ENCODE results near the gene VASP.

The VASP gene

GRCh38 chr19:45499196-45500180, 7.8 kb upstream of the VASP start:
- peak; percentile 45 for ATAC-seq
- TF ChIP-seq, protein P1, sequence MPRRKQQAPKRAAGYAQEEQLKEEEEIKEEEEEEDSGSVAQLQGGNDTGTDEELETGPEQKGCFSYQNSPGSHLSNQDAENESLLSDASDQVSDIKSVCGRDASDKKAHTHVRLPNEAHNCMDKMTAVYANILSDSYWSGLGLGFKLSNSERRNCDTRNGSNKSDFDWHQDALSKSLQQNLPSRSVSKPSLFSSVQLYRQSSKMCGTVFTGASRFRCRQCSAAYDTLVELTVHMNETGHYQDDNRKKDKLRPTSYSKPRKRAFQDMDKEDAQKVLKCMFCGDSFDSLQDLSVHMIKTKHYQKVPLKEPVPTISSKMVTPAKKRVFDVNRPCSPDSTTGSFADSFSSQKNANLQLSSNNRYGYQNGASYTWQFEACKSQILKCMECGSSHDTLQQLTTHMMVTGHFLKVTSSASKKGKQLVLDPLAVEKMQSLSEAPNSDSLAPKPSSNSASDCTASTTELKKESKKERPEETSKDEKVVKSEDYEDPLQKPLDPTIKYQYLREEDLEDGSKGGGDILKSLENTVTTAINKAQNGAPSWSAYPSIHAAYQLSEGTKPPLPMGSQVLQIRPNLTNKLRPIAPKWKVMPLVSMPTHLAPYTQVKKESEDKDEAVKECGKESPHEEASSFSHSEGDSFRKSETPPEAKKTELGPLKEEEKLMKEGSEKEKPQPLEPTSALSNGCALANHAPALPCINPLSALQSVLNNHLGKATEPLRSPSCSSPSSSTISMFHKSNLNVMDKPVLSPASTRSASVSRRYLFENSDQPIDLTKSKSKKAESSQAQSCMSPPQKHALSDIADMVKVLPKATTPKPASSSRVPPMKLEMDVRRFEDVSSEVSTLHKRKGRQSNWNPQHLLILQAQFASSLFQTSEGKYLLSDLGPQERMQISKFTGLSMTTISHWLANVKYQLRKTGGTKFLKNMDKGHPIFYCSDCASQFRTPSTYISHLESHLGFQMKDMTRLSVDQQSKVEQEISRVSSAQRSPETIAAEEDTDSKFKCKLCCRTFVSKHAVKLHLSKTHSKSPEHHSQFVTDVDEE (CRISPR knock-in tag; IDR thresholded peaks at IDR 0.05) = no peak
- TF ChIP-seq TCF4 (CRISPR knock-in tag; IDR thresholded peaks at IDR 0.05; ENCODE audit: borderline replicate concordance) (no peak), ZNF565 (CRISPR knock-in tag; conservative IDR thresholded peaks at IDR 0.05; ENCODE audit: low read depth) (no peak), ZNF8 (CRISPR knock-in tag; IDR thresholded peaks at IDR 0.05) (no peak), CSDC2 (CRISPR knock-in tag; IDR thresholded peaks at IDR 0.05) (no peak), GLIS3 (CRISPR knock-in tag; IDR thresholded peaks at IDR 0.05) (no peak), ARNTL (CRISPR knock-in tag; IDR thresholded peaks at IDR 0.05; ENCODE audit: borderline replicate concordance, low read depth) (no peak), ZFP30 (CRISPR knock-in tag; IDR thresholded peaks at IDR 0.05) (no peak), ESRRG (CRISPR knock-in tag; IDR thresholded peaks at IDR 0.05) (no peak), ZFP3 (CRISPR knock-in tag; IDR thresholded peaks at IDR 0.05) (no peak), ZC3H10 (CRISPR knock-in tag; IDR thresholded peaks at IDR 0.05) (no peak), BACH2 (CRISPR knock-in tag; IDR thresholded peaks at IDR 0.05; ENCODE audit: borderline replicate concordance) (no peak), CSRNP3 (CRISPR knock-in tag; IDR thresholded peaks at IDR 0.05) (no peak), CREB5 (CRISPR knock-in tag; IDR thresholded peaks at IDR 0.05; ENCODE audit: low read depth) (no peak), SNAI2 (CRISPR knock-in tag; IDR thresholded peaks at IDR 0.05) (no peak)
- TF ChIP-seq, protein P2, sequence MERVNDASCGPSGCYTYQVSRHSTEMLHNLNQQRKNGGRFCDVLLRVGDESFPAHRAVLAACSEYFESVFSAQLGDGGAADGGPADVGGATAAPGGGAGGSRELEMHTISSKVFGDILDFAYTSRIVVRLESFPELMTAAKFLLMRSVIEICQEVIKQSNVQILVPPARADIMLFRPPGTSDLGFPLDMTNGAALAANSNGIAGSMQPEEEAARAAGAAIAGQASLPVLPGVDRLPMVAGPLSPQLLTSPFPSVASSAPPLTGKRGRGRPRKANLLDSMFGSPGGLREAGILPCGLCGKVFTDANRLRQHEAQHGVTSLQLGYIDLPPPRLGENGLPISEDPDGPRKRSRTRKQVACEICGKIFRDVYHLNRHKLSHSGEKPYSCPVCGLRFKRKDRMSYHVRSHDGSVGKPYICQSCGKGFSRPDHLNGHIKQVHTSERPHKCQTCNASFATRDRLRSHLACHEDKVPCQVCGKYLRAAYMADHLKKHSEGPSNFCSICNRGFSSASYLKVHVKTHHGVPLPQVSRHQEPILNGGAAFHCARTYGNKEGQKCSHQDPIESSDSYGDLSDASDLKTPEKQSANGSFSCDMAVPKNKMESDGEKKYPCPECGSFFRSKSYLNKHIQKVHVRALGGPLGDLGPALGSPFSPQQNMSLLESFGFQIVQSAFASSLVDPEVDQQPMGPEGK (CRISPR knock-in tag; IDR thresholded peaks at IDR 0.05; ENCODE audit: borderline replicate concordance) = no peak

DNA sequence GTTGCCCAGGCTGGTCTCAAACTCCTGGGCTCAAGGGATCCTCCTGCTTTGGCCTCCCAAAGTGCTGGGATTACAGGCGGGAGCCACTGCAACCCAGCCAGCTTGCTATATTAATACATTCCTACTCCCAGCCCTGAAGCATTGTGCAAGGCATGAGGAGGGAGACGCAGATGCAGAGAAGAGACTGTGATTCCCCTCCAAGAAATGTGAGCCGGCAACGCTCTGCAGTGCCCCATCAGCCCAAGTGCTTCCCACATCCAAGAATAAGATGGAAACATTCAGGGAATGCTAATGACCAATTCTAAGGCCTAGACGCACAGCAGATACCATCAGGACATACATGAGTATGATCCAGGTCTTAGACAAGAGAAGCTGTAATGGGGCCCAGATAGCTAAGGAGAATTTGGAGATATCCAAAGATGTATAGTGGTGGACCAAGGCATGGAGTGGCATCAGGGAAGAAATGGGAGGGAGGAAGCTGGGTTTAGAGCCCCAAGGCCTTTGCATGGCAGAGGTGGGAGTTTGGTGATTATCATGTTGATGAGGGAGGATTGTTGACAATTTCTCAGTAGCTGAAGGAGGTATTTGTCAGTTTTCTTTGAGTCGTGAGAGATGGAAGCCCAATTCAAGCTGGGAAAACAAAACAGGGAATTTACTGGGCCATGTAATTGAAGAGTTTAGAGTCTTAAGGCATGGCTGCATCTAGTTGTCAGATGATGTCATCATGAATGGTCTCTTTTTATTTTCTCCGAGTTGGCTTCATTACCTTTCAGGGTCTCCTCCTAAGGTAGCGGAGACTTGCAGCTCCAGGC, 6.2 kb upstream of the VASP start:
- no peak for ATAC-seq
- TF ChIP-seq ZFP3 (CRISPR knock-in tag; IDR thresholded peaks at IDR 0.05) (no peak), CREB5 (CRISPR knock-in tag; IDR thresholded peaks at IDR 0.05; ENCODE audit: low read depth) (no peak), ZC3H10 (CRISPR knock-in tag; IDR thresholded peaks at IDR 0.05) (no peak), ZFP30 (CRISPR knock-in tag; IDR thresholded peaks at IDR 0.05) (no peak), SNAI2 (CRISPR knock-in tag; IDR thresholded peaks at IDR 0.05) (no peak)

DNA sequence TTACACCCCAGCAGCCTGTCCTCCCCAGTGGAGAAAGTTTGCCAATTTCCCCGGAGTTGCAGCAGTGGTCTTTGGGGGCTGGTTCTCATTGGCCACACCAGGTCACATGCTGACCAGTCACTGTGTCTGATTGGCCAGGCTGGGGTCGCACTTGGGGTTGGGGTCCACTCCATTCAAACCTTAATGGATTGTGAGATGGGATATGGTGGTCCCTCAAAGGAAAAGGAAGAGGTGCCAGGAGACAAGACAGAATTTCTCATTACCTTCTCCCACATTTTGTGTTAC, 5.6 kb upstream of the VASP start:
- no peak for ATAC-seq
- no peak for TF ChIP-seq CSDC2 (CRISPR knock-in tag; IDR thresholded peaks at IDR 0.05)
- TF ChIP-seq ISL1 (CRISPR knock-in tag; IDR thresholded peaks at IDR 0.05) = no peak
- no peak for TF ChIP-seq ARNTL (CRISPR knock-in tag; IDR thresholded peaks at IDR 0.05; ENCODE audit: borderline replicate concordance, low read depth)
- no peak for TF ChIP-seq POU6F1 (CRISPR knock-in tag; IDR thresholded peaks at IDR 0.05; ENCODE audit: borderline replicate concordance, low read depth)
- no peak for TF ChIP-seq ZC3H10 (CRISPR knock-in tag; IDR thresholded peaks at IDR 0.05)

Measured in SK-N-SH treated with all-trans-retinoic acid at 6 μM for 48 hours (cell line).